CD4-positive, alpha-beta T cell (primary cell): ENCODE measurements around the gene KCTD1. TPM values are rescaled to one million over a fixed set of nuclear protein-coding genes. Genes with fewer than 3 reads are reported as not detected.

Source experiments
- ATAC-seq: fragments of 200-7000 bp; cut with Tn5 transposase; one replicate; pipeline ENCODE4 v1.10.0; 2022; ENCODE audit warnings: mild to moderate bottlenecking; ENCODE audit not compliant: poor library complexity
- CTCF ChIA-PET: fragments of 350-600 bp; sonication (Branson Sonifier 250); formaldehyde crosslinking; loops from one replicate; lab custom pipeline; 2021; ENCODE audit warnings: antibody characterized with exemption, inconsistent platforms; lab: Charles Lee
- POLR2A ChIA-PET: fragments of 350-600 bp; sonication (Branson Sonifier 250); formaldehyde crosslinking; loops from one replicate; lab custom pipeline; 2021; ENCODE audit warnings: antibody characterized with exemption, inconsistent platforms; lab: Charles Lee
- DNase-seq, 14 experiments: peaks; one replicate each; pipeline ENCODE4 v3.0.0-alpha.2; 2013 to 2020; ENCODE audit warnings: mixed read lengths in 2 of 14
- H3K27ac ChIP-seq, 2 donors: one replicate each; pipeline versions ENCODE4 v1.5.1 to v1.7.0; 2013; ENCODE audit warnings: low read length in 2 of 2, low read depth in 1 of 2, mild to moderate bottlenecking in 1 of 2
- H3K27me3 ChIP-seq, 2 experiments: 1 replicate in 1 of 2; 2 replicates in 1 of 2; pipeline versions ENCODE4 v1.6.1 to v1.7.0; 2013; ENCODE audit warnings: low read length in 2 of 2, control low read depth in 1 of 2, mild to moderate bottlenecking in 1 of 2, moderate library complexity in 1 of 2; ENCODE audit not compliant: insufficient read depth in 2 of 2, control insufficient read depth in 1 of 2
- H3K36me3 ChIP-seq: one replicate; pipeline ENCODE4 v1.6.1; 2013; ENCODE audit warnings: low read length, control low read depth; ENCODE audit not compliant: insufficient read depth
- H3K4me1 ChIP-seq: one replicate; pipeline ENCODE4 v1.6.1; 2013; ENCODE audit warnings: low read length, control low read depth; ENCODE audit not compliant: insufficient read depth
- H3K4me3 ChIP-seq: one replicate; pipeline ENCODE4 v1.5.1; 2013; ENCODE audit warnings: mild to moderate bottlenecking, low read length, moderate library complexity
- H3K9me3 ChIP-seq, 2 experiments: 1 replicate in 1 of 2; 2 replicates in 1 of 2; pipeline versions ENCODE4 v1.6.1 to v1.7.0; 2013; ENCODE audit warnings: low read length in 2 of 2, mild to moderate bottlenecking in 2 of 2, control low read depth in 1 of 2, moderate library complexity in 1 of 2; ENCODE audit not compliant: control insufficient read depth in 1 of 2, insufficient read depth in 1 of 2
- H3K27ac Mint-ChIP-seq: one replicate; pipeline ENCODE4 v1.8.0; 2020; ENCODE audit warnings: mixed read lengths
- H3K27me3 Mint-ChIP-seq: one replicate; pipeline ENCODE4 v1.8.0; 2021; ENCODE audit warnings: mixed read lengths
- H3K36me3 Mint-ChIP-seq: one replicate; pipeline ENCODE4 v1.8.0; 2021; ENCODE audit warnings: low read depth, mixed read lengths
- H3K4me1 Mint-ChIP-seq: one replicate; pipeline ENCODE4 v1.8.0; 2021; ENCODE audit warnings: low read depth, mixed read lengths
- H3K4me3 Mint-ChIP-seq: one replicate; pipeline ENCODE4 v1.8.0; 2020; ENCODE audit warnings: mild to moderate bottlenecking, mixed read lengths
- H3K9me3 Mint-ChIP-seq: one replicate; pipeline ENCODE4 v1.8.0; 2020; ENCODE audit warnings: mixed read lengths
- intact Hi-C, 2 experiments: fragments of 100-400 bp; cut with DNase I in 1 of 2; cut with micrococcal nuclease in 1 of 2; formaldehyde crosslinking; loops; one replicate each; pipeline versions ENCODE4 v1.15.1 to v1.9.0; 2023 to 2025; cut with DNase I, micrococcal nuclease
- total RNA-seq, 174 experiments: library from RNA in 2 of 174; stranded (reverse) in 2 of 174; gene quantifications; one replicate each; pipeline ENCODE4 v1.2.3 and lab custom pipeline; 2021 to 2026
- TF ChIP-seq, protein P1 (sequence below): fragments of 200-600 bp; IDR thresholded peaks from one replicate; pipeline ENCODE4 v1.8.0; 2022; ENCODE audit warnings: antibody characterized with exemption, mild to moderate bottlenecking

KCTD1 gene
- total RNA-seq, 2 experiments from 2014 or later: 0.74 to 1.1 TPM

DNA sequence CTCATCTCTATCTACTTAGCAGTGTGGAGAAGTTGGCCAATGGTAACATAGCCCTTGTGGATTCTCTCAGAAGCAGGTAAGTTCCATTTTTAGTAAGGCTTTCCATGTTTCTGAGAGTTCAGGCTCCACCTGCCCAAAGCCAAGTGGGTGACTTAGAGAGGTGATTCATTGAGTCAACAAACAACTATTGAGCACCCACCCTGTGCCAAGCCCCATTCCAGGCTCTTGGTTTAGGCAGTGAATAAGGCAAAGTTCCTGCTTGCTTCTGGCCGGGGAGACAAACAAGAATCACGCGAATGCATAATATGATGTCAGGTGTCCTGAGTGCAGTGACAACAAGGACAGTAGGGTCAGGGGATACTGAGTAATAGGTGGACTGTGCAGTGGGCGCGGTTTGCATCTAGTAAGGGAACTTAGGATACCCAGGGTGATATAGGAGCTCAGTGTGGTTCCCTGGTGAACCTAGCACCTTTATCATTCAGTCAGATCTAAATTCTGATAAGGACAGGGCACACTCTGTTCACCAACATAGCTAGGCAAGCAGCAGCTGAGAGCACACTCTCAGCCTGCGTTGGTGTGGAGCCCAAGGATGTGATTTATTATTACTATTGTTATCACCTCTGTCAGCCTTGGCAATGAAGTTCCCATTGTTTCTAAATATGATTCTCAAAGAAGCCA lies 31.7 kb upstream of the KCTD1 start:
- no peak overlapping the region for H3K4me3 ChIP-seq
- H3K36me3 Mint-ChIP-seq: no peaks in the 10 kb centered on the region
- no peak for ATAC-seq
- TF ChIP-seq, protein P1, sequence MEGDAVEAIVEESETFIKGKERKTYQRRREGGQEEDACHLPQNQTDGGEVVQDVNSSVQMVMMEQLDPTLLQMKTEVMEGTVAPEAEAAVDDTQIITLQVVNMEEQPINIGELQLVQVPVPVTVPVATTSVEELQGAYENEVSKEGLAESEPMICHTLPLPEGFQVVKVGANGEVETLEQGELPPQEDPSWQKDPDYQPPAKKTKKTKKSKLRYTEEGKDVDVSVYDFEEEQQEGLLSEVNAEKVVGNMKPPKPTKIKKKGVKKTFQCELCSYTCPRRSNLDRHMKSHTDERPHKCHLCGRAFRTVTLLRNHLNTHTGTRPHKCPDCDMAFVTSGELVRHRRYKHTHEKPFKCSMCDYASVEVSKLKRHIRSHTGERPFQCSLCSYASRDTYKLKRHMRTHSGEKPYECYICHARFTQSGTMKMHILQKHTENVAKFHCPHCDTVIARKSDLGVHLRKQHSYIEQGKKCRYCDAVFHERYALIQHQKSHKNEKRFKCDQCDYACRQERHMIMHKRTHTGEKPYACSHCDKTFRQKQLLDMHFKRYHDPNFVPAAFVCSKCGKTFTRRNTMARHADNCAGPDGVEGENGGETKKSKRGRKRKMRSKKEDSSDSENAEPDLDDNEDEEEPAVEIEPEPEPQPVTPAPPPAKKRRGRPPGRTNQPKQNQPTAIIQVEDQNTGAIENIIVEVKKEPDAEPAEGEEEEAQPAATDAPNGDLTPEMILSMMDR: no peak
- H3K4me1 ChIP-seq: peaks cover 3% of the 10 kb centered on the region
- H3K9me3 ChIP-seq: no peaks in the 10 kb centered on the region
- no peak overlapping the region for H3K4me3 Mint-ChIP-seq
- no peak overlapping the region for H3K27ac ChIP-seq
- H3K27me3 Mint-ChIP-seq: peaks cover 39% of the 10 kb centered on the region
- POLR2A ChIA-PET: no interaction called here
- intact Hi-C loops: no loop called here
- H3K4me1 Mint-ChIP-seq: peaks cover 11% of the 10 kb centered on the region
- H3K27ac Mint-ChIP-seq: no peak overlapping the region
- CTCF ChIA-PET: no interaction called here
- no peaks in the 10 kb centered on the region for H3K9me3 Mint-ChIP-seq
- peaks cover 5 to 10% of the 10 kb centered on the region in 2 experiments for H3K27me3 ChIP-seq
- no peak for DNase-seq
- H3K36me3 ChIP-seq: no peaks in the 10 kb centered on the region

DNA sequence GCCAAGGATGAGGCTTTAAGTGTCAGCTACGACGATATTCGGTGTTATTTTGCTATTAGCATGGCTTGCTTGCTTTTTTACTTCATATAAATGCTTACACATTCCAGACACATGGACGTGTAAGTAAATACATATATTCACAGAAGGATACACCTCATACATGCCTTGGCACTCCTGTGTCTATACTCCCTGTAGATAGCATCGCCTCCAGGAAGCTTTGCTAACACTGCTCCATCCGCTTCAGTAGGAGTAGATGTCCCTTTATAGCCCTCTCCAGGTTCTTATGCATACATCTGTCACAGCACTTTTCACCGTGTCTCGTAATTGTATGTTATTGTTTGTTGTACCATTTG lies 27.5 kb upstream of the KCTD1 start:
- peaks cover 7 to 16% of the 10 kb centered on the region in 2 experiments for H3K27me3 ChIP-seq
- Mint-ChIP-seq H3K27ac (no peak overlapping the region), H3K9me3 (no peaks in the 10 kb centered on the region), H3K36me3 (no peaks in the 10 kb centered on the region), H3K4me1 (peaks cover 15% of the 10 kb centered on the region), H3K27me3 (peaks cover 66% of the 10 kb centered on the region), H3K4me3 (no peak overlapping the region)
- CTCF ChIA-PET: no interaction called here
- no peaks in the 10 kb centered on the region for H3K9me3 ChIP-seq
- peaks cover 5% of the 10 kb centered on the region for H3K4me1 ChIP-seq
- H3K36me3 ChIP-seq: no peaks in the 10 kb centered on the region
- intact Hi-C loops: no loop called here
- no peak overlapping the region for H3K4me3 ChIP-seq
- TF ChIP-seq, protein P1: no peak
- POLR2A ChIA-PET: no interaction called here
- no peak overlapping the region for H3K27ac ChIP-seq
- no peak for DNase-seq
- ATAC-seq: no peak

DNA sequence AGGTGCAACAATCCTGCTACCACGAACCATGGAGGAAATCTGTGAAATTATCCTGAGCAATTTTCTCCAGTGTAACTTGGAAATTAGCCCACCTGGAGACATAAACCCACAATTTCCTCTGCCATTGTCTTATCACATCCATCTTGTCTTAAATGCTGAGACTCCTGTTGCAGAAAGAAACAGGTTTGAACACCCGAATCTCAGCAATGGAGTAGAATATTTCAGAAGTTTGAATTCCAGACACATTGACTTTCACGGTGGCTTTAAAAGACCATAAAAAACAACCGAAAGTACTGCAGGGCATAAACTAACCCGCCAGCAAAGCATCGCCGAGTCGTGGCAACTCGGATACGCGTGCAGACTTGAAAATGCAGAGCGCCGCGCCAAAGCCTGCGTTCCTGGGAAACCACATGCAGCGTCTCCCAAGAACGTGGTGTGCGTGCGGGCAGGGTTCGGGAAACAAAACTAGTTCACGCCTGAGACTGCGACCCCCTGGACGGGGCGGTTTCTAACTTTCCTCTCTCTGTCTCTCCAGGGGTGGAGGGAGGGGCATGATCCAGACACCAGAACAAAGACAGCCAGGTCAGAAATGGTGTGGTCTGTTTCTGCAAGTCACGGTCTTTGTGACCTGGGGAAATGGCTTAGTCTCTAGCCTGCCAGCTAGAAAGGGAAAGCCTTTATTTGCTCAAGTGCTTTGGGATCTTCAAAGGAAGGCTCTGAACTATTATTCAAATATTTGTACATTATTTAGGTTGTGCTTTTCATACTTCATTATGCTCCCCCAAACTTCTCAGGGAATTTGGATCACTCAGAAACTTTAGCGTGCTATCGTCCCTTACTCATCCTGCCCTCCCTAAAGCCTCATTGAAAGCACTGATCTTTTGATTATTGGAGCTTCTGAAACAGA lies 26.9 kb upstream of the KCTD1 start:
- DNase-seq: no peak
- no peaks in the 10 kb centered on the region for H3K9me3 ChIP-seq
- H3K4me3 ChIP-seq: no peak overlapping the region
- intact Hi-C loops: no loop called here
- Mint-ChIP-seq H3K9me3 (no peaks in the 10 kb centered on the region), H3K4me1 (peaks cover 15% of the 10 kb centered on the region), H3K27me3 (peaks cover 64% of the 10 kb centered on the region), H3K4me3 (no peak overlapping the region), H3K27ac (no peak overlapping the region), H3K36me3 (no peaks in the 10 kb centered on the region)
- CTCF ChIA-PET: no interaction called here
- TF ChIP-seq, protein P1: no peak
- POLR2A ChIA-PET: no interaction called here
- H3K27ac ChIP-seq: no peak overlapping the region
- no peak for ATAC-seq
- no peaks in the 10 kb centered on the region for H3K36me3 ChIP-seq
- H3K4me1 ChIP-seq: peaks cover 5% of the 10 kb centered on the region
- peaks cover 7 to 13% of the 10 kb centered on the region in 2 experiments for H3K27me3 ChIP-seq
